ENCODE measurements around the gene RASAL2. TPM values are rescaled to one million over a fixed set of nuclear protein-coding genes. Genes with fewer than 3 reads are reported as not detected.

Gene RASAL2
- total and polyA plus RNA-seq, 2 of the 13 experiments (the other 11 are each of a cell fraction or from before 2014, with no cell fraction given), result 5.4 to 5.9 TPM

- no peak overlapping the region for H3K4me2 ChIP-seq (ENCODE audit: low read depth, low read length)
- intact Hi-C loops (cut with micrococcal nuclease; ENCODE audit: unreplicated experiment), result loop anchor here (2.0 to 10.0 kb wide), 3 partner anchors 190 to 694 kb away; no protein-coding TSS in a partner anchor
- H3K27me3 ChIP-seq (ENCODE audit: control insufficient read depth in 1 of 2, insufficient read depth in 2 of 2, low read length in 2 of 2), result no peaks in the 10 kb centered on the region
- H3K4me3 ChIP-seq (replicated peaks in 1 of 3; ENCODE audit: insufficient read depth in 1 of 3, low read depth in 2 of 3, low read length in 3 of 3), result no peak overlapping the region
- FAIRE-seq (peak; percentile 21), ATAC-seq (no peak), DNase-seq (ENCODE audit: low spot score) (no peak)
- BruUV-seq (replicated peaks), result no TSS peak
- 95% methylated on average over 1 of the region's 1 CpG for WGBS (ENCODE audit: low lambda C conversion rate)
- no peaks in the 10 kb centered on the region for H3K9me3 ChIP-seq (ENCODE audit: low read length)
- no peaks in the 10 kb centered on the region for H3K79me2 ChIP-seq (ENCODE audit: insufficient read depth, low read length)
- no peak overlapping the region for H3K9ac ChIP-seq (ENCODE audit: insufficient read depth, low read depth, low read length)
- CTCF ChIA-PET (ENCODE audit: low intra/inter-chr PET ratio, low total read pairs), result interaction anchor here (0.6 to 2.1 kb wide), 3 partner anchors 191 to 442 kb away, joined by 3 to 8 read pairs (median 3); no protein-coding TSS in a partner anchor
- no peaks in the 10 kb centered on the region for H3K4me1 ChIP-seq (ENCODE audit: insufficient read depth, low read length)
- in situ Hi-C loops (cut with HindIII; ENCODE audit: extremely low pct_ligation_motif_present, low pct_unique_long_range_greater_than_20kb), result loop anchor here (5.0 to 25.0 kb wide), 3 partner anchors 64 to 426 kb away; partner anchors contain the start of gene RALGPS2
- no peak overlapping the region for H2AFZ ChIP-seq (ENCODE audit: low read length)
- no peaks in the 10 kb centered on the region for H3K36me3 ChIP-seq (replicated peaks in 1 of 2; ENCODE audit: control insufficient read depth in 1 of 2, insufficient read depth in 2 of 2, low read length in 2 of 2)
- H3K27ac ChIP-seq (ENCODE audit: extremely low read length, insufficient read depth, low read length), result no peak overlapping the region
- POLR2A ChIA-PET, result no interaction called here
- no peaks in the 10 kb centered on the region for H4K20me1 ChIP-seq (ENCODE audit: insufficient read depth, low read length)
- TF ChIP-seq TIGD3 (CRISPR knock-in tag; IDR thresholded peaks at IDR 0.05; ENCODE audit: borderline replicate concordance), result no peak
- TF ChIP-seq, protein P1, sequence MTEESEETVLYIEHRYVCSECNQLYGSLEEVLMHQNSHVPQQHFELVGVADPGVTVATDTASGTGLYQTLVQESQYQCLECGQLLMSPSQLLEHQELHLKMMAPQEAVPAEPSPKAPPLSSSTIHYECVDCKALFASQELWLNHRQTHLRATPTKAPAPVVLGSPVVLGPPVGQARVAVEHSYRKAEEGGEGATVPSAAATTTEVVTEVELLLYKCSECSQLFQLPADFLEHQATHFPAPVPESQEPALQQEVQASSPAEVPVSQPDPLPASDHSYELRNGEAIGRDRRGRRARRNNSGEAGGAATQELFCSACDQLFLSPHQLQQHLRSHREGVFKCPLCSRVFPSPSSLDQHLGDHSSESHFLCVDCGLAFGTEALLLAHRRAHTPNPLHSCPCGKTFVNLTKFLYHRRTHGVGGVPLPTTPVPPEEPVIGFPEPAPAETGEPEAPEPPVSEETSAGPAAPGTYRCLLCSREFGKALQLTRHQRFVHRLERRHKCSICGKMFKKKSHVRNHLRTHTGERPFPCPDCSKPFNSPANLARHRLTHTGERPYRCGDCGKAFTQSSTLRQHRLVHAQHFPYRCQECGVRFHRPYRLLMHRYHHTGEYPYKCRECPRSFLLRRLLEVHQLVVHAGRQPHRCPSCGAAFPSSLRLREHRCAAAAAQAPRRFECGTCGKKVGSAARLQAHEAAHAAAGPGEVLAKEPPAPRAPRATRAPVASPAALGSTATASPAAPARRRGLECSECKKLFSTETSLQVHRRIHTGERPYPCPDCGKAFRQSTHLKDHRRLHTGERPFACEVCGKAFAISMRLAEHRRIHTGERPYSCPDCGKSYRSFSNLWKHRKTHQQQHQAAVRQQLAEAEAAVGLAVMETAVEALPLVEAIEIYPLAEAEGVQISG (CRISPR knock-in tag; IDR thresholded peaks at IDR 0.05), result no peak
- no peak for TF ChIP-seq AHR (CRISPR knock-in tag; IDR thresholded peaks at IDR 0.05)
- TF ChIP-seq TAF15 (IDR thresholded peaks at IDR 0.05; ENCODE audit: low read depth, low read length, poor library complexity, severe bottlenecking), result no peak
- no peak for TF ChIP-seq JUNB (CRISPR knock-in tag; IDR thresholded peaks at IDR 0.05; ENCODE audit: borderline replicate concordance)
- TF ChIP-seq, protein P2, sequence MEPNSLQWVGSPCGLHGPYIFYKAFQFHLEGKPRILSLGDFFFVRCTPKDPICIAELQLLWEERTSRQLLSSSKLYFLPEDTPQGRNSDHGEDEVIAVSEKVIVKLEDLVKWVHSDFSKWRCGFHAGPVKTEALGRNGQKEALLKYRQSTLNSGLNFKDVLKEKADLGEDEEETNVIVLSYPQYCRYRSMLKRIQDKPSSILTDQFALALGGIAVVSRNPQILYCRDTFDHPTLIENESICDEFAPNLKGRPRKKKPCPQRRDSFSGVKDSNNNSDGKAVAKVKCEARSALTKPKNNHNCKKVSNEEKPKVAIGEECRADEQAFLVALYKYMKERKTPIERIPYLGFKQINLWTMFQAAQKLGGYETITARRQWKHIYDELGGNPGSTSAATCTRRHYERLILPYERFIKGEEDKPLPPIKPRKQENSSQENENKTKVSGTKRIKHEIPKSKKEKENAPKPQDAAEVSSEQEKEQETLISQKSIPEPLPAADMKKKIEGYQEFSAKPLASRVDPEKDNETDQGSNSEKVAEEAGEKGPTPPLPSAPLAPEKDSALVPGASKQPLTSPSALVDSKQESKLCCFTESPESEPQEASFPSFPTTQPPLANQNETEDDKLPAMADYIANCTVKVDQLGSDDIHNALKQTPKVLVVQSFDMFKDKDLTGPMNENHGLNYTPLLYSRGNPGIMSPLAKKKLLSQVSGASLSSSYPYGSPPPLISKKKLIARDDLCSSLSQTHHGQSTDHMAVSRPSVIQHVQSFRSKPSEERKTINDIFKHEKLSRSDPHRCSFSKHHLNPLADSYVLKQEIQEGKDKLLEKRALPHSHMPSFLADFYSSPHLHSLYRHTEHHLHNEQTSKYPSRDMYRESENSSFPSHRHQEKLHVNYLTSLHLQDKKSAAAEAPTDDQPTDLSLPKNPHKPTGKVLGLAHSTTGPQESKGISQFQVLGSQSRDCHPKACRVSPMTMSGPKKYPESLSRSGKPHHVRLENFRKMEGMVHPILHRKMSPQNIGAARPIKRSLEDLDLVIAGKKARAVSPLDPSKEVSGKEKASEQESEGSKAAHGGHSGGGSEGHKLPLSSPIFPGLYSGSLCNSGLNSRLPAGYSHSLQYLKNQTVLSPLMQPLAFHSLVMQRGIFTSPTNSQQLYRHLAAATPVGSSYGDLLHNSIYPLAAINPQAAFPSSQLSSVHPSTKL (CRISPR knock-in tag; IDR thresholded peaks at IDR 0.05), result no peak
- TF ChIP-seq, protein P3, sequence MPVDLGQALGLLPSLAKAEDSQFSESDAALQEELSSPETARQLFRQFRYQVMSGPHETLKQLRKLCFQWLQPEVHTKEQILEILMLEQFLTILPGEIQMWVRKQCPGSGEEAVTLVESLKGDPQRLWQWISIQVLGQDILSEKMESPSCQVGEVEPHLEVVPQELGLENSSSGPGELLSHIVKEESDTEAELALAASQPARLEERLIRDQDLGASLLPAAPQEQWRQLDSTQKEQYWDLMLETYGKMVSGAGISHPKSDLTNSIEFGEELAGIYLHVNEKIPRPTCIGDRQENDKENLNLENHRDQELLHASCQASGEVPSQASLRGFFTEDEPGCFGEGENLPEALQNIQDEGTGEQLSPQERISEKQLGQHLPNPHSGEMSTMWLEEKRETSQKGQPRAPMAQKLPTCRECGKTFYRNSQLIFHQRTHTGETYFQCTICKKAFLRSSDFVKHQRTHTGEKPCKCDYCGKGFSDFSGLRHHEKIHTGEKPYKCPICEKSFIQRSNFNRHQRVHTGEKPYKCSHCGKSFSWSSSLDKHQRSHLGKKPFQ (CRISPR knock-in tag; IDR thresholded peaks at IDR 0.05; ENCODE audit: insufficient replicate concordance), result no peak
- no peak for TF ChIP-seq ZNF547 (CRISPR knock-in tag; IDR thresholded peaks at IDR 0.05)
- TF ChIP-seq TEAD2 (CRISPR knock-in tag; IDR thresholded peaks at IDR 0.05), result no peak
- no peak for TF ChIP-seq HOXD1 (CRISPR knock-in tag; IDR thresholded peaks at IDR 0.05)
- TF ChIP-seq, protein P4, sequence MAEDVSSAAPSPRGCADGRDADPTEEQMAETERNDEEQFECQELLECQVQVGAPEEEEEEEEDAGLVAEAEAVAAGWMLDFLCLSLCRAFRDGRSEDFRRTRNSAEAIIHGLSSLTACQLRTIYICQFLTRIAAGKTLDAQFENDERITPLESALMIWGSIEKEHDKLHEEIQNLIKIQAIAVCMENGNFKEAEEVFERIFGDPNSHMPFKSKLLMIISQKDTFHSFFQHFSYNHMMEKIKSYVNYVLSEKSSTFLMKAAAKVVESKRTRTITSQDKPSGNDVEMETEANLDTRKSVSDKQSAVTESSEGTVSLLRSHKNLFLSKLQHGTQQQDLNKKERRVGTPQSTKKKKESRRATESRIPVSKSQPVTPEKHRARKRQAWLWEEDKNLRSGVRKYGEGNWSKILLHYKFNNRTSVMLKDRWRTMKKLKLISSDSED (CRISPR knock-in tag; IDR thresholded peaks at IDR 0.05), result no peak
These were observed 217.3 kb downstream of the RASAL2 start for GRCh38 chr1:178311164-178311563.

Measured in HepG2 (cell line).